IPS-18c (cell line): ENCODE measurements around the gene MON2.

Experiments
- H3K4me3 ChIP-seq: 2 replicates; pipeline ENCODE4 v1.7.0; 2013; ENCODE audit warnings: low read depth, mild to moderate bottlenecking, low read length, moderate library complexity; ENCODE audit not compliant: insufficient read depth
- H3K9me3 ChIP-seq: one replicate; pipeline ENCODE4 v1.6.1; 2013; ENCODE audit warnings: mild to moderate bottlenecking, low read length, moderate library complexity; ENCODE audit not compliant: control insufficient read depth, insufficient read depth

The MON2 gene

DNA sequence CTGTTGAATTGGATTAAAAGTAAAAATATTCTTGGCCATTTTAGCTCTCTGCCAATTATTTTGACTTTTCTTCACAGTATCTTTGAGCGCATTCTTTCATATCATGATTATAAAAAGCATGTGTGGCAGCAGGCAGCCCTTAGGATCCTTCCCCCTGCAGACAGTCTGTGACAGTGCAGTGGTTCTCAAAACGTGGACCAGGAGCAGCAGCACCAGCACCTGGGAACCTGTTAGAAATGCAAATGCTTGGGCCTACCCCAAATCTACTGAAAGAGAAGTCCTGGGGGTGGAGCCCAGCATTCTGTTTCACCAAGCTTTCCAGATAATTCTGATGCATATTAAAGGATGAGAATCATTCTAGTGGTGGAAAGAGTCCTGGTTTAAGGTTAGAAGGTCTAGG, 155.6 kb downstream of the MON2 start:
- H3K9me3 ChIP-seq = no peaks in the 10 kb centered on the region
- no peak overlapping the region for H3K4me3 ChIP-seq

- Histone ChIP-seq H3K4me3 (no peak overlapping the region), H3K9me3 (no peaks in the 10 kb centered on the region)
Measured at GRCh38 chr12:62625228-62625627, 158.6 kb downstream of the MON2 start.

DNA sequence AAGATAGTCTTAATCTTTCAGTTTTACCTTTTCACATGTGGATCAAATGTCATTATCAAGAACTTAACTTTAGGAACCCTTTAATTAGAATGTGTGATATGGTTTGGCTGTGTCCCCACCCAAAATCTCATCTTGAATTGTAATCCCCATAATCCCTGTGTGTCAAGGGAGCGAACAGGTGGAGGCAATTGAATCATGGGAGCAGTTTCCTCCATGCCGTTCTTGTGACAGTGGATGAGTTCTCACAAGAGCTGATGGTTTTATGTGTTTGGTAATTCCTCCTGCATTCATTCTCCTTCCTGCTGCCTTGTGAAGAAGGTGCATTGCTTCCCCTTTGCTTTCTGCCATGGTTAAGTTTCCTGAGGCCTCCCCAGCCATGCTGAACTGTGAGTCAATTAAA, 160.6 kb downstream of the MON2 start:
- Histone ChIP-seq H3K9me3 (no peaks in the 10 kb centered on the region), H3K4me3 (no peak overlapping the region)

- no peak overlapping the region for H3K4me3 ChIP-seq
- H3K9me3 ChIP-seq = no peaks in the 10 kb centered on the region
Measured at GRCh38 chr12:62629413-62629812, 162.8 kb downstream of the MON2 start.

DNA sequence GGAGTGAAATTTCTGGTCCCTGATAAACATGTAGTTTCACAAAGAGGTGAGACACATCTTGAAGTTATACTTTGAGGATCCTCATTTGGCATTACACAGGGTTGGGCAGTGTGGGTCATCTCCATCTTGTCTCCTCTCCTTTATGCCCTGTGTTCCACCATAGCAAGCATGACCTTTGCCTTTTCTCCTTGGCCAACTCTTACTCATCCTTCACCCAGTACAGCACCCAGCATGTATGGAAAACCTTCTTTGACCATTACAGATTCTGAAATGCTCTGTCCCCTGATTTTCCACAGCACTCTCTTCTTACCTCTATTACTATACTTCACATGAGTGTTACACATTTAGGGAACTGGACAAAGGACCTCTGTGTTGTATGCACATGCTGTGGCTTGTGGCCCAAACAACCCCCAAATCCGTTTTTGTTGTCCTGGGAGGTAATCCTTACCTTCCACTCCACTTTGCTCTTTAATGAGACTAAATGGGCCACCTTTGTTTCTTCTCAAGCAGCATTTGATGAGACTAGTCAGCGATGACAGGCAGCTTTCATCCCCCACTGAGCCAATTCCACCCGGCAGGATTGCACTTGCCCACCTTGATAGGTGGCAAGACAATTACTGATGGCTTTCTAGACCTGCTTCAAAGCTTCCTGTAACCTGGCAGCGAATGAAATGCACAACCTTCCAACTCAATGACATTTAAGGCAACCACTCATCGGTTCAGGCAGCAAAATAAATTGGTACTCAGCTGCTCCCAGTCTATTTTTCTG, 163.5 kb downstream of the MON2 start:
- H3K9me3 ChIP-seq = no peaks in the 10 kb centered on the region
- H3K4me3 ChIP-seq = no peak overlapping the region

- no peaks in the 10 kb centered on the region for H3K9me3 ChIP-seq
- peak overlapping the region; percentile 54 for H3K4me3 ChIP-seq
Measured at GRCh38 chr12:62631471-62632410, 165.1 kb downstream of the MON2 start.

DNA sequence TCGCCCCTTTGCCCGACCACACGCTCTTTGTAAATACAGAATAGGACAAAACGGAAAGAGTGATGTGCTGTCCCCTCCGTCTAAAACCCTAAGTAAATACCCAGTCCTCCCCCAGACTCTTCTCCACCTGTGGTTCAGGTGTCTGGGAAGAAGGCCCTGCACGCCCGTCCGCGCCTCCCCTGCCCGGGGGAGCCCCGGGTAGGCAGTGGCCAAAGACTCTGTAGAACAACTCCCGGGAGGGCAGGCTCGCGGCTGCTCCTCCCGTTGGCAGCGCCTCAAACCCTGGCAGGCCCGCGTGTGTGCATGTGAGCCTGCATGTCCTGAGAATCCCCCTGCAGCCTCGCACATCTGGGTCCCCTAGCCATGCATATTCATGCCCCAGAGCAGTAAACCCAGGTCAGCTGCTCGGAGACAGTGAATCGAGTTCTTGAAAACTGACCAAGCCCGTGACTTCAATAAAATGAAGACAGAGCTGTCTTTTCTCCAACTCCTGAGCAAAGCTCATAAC, 165.8 kb downstream of the MON2 start:
- no peaks in the 10 kb centered on the region for H3K9me3 ChIP-seq
- H3K4me3 ChIP-seq = peak overlapping the region; percentile 54

DNA sequence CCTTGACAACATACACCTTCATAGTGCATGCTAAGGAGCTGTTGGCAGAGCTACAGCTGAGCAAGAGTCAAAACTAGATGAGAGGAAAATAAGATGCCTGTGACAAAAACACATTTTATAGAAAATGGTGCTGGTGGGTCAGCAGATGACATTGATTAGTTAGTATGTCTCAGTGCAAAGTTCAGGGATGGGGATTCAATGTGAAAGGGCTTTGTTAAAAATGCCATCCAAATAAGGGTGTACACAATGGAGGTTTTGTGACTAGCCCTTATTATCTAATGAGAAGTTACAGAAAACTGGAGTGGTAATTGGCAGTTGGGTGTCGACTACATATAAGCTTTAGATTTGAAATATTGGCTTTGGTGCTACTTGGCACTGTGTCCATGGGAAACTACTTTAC, 169.0 kb downstream of the MON2 start:
- no peak overlapping the region for H3K4me3 ChIP-seq
- no peaks in the 10 kb centered on the region for H3K9me3 ChIP-seq

- H3K9me3 ChIP-seq = no peaks in the 10 kb centered on the region
- no peak overlapping the region for H3K4me3 ChIP-seq
Measured at GRCh38 chr12:62637679-62638078, 171.1 kb downstream of the MON2 start.

GRCh38 chr12:62640910-62641448, 174.4 kb downstream of the MON2 start:
- H3K4me3 ChIP-seq = no peak overlapping the region
- H3K9me3 ChIP-seq = no peaks in the 10 kb centered on the region

GRCh38 chr12:62642486-62642885, 175.9 kb downstream of the MON2 start:
- Histone ChIP-seq H3K4me3 (no peak overlapping the region), H3K9me3 (no peaks in the 10 kb centered on the region)

- H3K4me3 ChIP-seq = no peak overlapping the region
Measured at GRCh38 chr12:62643486-62643885, 176.9 kb downstream of the MON2 start.

GRCh38 chr12:62646566-62646965, 179.9 kb downstream of the MON2 start:
- Histone ChIP-seq H3K9me3 (no peaks in the 10 kb centered on the region), H3K4me3 (no peak overlapping the region)

More at GRCh38 chr12:62643486-62643885, 176.9 kb downstream of the MON2 start:
- H3K9me3 ChIP-seq = no peaks in the 10 kb centered on the region

DNA sequence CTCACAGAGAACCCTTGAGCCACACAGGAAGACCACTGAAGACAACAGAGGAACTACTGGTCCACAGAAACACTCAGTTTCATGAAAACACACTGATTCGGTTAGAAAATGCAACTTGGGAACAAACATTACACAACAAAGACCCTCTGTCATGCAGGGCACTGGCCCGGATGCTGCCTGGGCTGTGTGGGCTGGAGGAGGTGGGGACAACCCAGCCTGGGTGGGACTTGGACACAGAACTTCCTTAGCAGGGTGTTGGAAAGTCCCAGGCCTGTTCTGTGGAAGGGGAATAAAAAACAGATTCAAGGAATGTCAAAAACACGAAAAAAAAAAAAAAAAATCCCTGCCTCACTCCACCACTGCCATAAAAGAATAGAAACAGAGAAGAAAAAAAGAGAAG, 181.0 kb downstream of the MON2 start:
- no peak overlapping the region for H3K4me3 ChIP-seq
- no peaks in the 10 kb centered on the region for H3K9me3 ChIP-seq

GRCh38 chr12:62649412-62650138, 182.9 kb downstream of the MON2 start:
- Histone ChIP-seq H3K4me3 (no peak overlapping the region), H3K9me3 (no peaks in the 10 kb centered on the region)
